Uterus (tissue), 2 donors: Measurements from ENCODE around the gene PFN4.

Source experiments
- CTCF ChIP-seq, 4 experiments: fragments of 200-600 bp in 2 of 4; fragments of 450-650 bp in 2 of 4; sonication (generic) in 2 of 4; IDR thresholded peaks; one replicate each; pipeline ENCODE4 v1.5.1; 2016 to 2019; ENCODE audit warnings: antibody characterized with exemption in 4 of 4, mild to moderate bottlenecking in 2 of 4, moderate library complexity in 1 of 4
- POLR2A ChIP-seq, 2 donors: fragments of 450-650 bp; IDR thresholded peaks; one replicate each; pipeline ENCODE4 v1.6.1; 2016; ENCODE audit warnings: antibody characterized with exemption in 2 of 2, mild to moderate bottlenecking in 1 of 2, moderate library complexity in 1 of 2

DNA sequence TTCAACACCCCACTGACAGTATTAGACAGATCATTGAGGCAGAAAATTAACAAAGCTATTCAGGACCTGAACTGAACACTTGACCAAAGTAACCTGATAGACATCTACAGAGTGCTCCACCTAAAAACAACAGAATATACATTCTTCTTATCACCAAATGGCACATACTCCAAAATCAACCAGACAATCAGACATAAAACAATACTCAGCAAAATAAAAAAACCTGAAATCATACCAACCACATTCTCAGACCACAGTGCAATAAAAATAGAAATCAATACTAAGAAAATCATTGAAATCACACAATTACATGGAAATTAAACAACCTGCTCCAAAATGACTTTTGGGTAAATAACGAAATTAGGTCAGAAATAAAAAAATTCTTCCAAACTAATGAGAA is 15.8 kb downstream of the PFN4 start:
- TF ChIP-seq CTCF (IDR thresholded peaks at IDR 0.05) (no peak), POLR2A (IDR thresholded peaks at IDR 0.05) (no peak)
